ENCODE measurements around the gene HDAC9. TPM values are rescaled to one million over a fixed set of nuclear protein-coding genes. Genes with fewer than 3 reads are reported as not detected.

The HDAC9 gene
- 20.5 TPM for polyA plus RNA-seq (2012; ENCODE audit: insufficient read depth, insufficient read length, low read depth)

GRCh38 chr7:18495412-18496340 is at the start of gene HDAC9:
Gene HDAC9, plus strand, starts transcription at chr7:18495749. Its CDS starts 554 bp downstream, at chr7:18496303.
- no peaks in the 10 kb centered on the region for H3K27me3 ChIP-seq
- peak within 1 kb of the TSS; percentile 92 for H3K4me3 ChIP-seq (ENCODE audit: low read depth, low read length)
- H3K9me3 ChIP-seq, result no peaks in the 10 kb centered on the region
- DNase-seq, result peak; percentile 87
- TF ChIP-seq CTCF (IDR thresholded peaks at IDR 0.05; ENCODE audit: low read depth, low read length), result no peak
- H3K36me3 ChIP-seq, result no peaks in the 10 kb centered on the region
- peaks cover 19% of the 10 kb centered on the region for H3K4me1 ChIP-seq

DNA sequence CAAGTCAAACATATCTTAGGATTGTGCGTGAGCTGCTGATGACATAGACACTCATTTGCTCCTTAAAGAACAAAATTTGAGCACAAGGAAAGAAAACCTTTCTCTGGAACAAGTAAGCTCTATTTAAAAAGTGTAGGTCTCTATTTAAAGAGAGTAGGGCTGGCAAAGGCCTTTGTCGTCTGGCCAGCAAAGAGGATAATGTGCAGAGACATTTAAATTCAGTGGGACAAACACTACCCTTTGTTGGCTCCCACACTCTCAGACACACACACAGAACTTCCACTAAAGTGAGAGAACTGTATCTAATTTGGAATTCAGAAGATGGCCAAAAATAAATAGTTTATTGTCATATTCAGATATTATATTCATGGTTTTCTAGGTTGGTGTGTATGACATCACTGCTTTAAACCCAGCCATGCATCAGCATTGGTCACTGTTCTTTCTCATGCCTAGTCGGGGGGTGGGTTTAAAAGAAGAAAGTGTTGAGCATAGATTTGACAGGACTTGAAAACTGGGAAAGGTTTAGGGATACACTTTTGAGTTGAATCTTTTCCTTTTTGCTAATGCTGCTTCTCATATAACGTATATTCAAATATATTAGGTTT is 49.5 kb upstream of the HDAC9 start:
- no peaks in the 10 kb centered on the region for H3K36me3 ChIP-seq
- DNase-seq, result no peak
- H3K4me3 ChIP-seq (ENCODE audit: low read depth, low read length), result no peak overlapping the region
- no peaks in the 10 kb centered on the region for H3K9me3 ChIP-seq
- peaks cover 14% of the 10 kb centered on the region for H3K4me1 ChIP-seq
- no peak for TF ChIP-seq CTCF (IDR thresholded peaks at IDR 0.05; ENCODE audit: low read depth, low read length)
- H3K27me3 ChIP-seq, result no peaks in the 10 kb centered on the region

- Histone ChIP-seq H3K4me1 (peaks cover 8% of the 10 kb centered on the region), H3K9me3 (no peaks in the 10 kb centered on the region), H3K36me3 (no peaks in the 10 kb centered on the region), H3K4me3 (ENCODE audit: low read depth, low read length) (no peak overlapping the region), H3K27me3 (no peaks in the 10 kb centered on the region)
- no peak for TF ChIP-seq CTCF (IDR thresholded peaks at IDR 0.05; ENCODE audit: low read depth, low read length)
- DNase-seq, result no peak
Measured at GRCh38 chr7:18450019-18450418, 45.5 kb upstream of the HDAC9 start.

- no peak for TF ChIP-seq CTCF (IDR thresholded peaks at IDR 0.05; ENCODE audit: low read depth, low read length)
- H3K36me3 ChIP-seq, result no peaks in the 10 kb centered on the region
- peaks cover 9% of the 10 kb centered on the region for H3K4me1 ChIP-seq
- no peaks in the 10 kb centered on the region for H3K9me3 ChIP-seq
- no peaks in the 10 kb centered on the region for H3K27me3 ChIP-seq
- DNase-seq, result no peak
- no peak overlapping the region for H3K4me3 ChIP-seq (ENCODE audit: low read depth, low read length)
Measured at GRCh38 chr7:18455606-18456005, 39.9 kb upstream of the HDAC9 start.

GRCh38 chr7:18457832-18458231 is 37.7 kb upstream of the HDAC9 start:
- TF ChIP-seq CTCF (IDR thresholded peaks at IDR 0.05; ENCODE audit: low read depth, low read length), result no peak
- no peaks in the 10 kb centered on the region for H3K27me3 ChIP-seq
- H3K4me1 ChIP-seq, result peaks cover 20% of the 10 kb centered on the region
- no peaks in the 10 kb centered on the region for H3K36me3 ChIP-seq
- DNase-seq, result no peak
- H3K4me3 ChIP-seq (ENCODE audit: low read depth, low read length), result no peak overlapping the region
- H3K9me3 ChIP-seq, result no peaks in the 10 kb centered on the region

DNA sequence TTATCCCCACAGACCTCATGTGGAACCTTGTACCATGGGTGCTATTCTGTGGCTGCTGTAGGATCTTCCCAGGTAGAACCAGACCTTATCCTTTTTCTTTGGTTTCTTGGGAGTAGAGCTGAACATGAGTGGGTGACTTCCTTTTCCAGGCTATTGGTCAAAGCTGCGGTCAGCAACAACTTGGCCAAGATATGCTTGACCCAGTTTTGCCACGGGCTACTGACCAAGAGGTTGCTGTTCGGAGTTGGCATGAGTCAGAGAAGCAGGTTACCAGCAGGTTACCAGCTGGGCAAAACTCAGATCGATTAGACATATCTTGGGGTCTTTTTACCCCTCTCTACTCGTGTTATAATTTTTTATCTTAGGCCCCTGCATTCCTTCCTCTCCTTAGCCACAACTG is 36.7 kb upstream of the HDAC9 start:
- no peak for TF ChIP-seq CTCF (IDR thresholded peaks at IDR 0.05; ENCODE audit: low read depth, low read length)
- Histone ChIP-seq H3K9me3 (no peaks in the 10 kb centered on the region), H3K27me3 (no peaks in the 10 kb centered on the region), H3K36me3 (no peaks in the 10 kb centered on the region), H3K4me1 (peaks cover 20% of the 10 kb centered on the region), H3K4me3 (ENCODE audit: low read depth, low read length) (no peak overlapping the region)
- DNase-seq, result no peak

Measured in BE2C (cell line).